ENCODE data around the gene CCDC150. TPM values are rescaled to one million over a fixed set of nuclear protein-coding genes. Genes with fewer than 3 reads are reported as not detected.

CCDC150 gene
- total and polyA plus RNA-seq, 8 donors: 2.8 to 23.3 (median 13.2) TPM

DNA sequence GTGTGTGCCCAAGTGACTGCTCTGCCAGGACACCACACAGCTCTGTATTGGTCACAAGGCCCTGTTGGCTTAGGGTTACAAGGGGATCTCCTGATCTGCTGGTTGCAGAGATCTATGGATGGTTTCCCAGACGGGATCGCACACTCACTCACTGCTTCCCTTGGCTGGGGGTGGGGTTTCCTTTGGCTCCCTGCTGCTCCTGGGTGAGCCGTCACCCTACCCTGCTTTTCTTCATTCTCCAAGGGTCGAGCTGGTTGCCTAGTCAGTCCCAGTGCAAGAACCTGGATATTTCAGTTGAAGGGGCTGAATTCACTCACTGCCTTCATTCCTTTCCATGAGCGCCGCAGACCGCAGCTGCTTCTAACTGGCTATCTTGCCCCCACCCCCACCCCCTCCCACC lies 103.7 kb downstream of the CCDC150 start:
- no peak overlapping the region for H3K4me3 ChIP-seq
- ATAC-seq: no peak

GRCh38 chr2:196745711-196746110 lies 106.2 kb downstream of the CCDC150 start:
- Histone ChIP-seq H3K9me3 (peaks cover 0 to 4% of the 10 kb centered on the region in 2 donors), H3K27ac (no peak overlapping the region), H3K36me3 (no peaks in the 10 kb centered on the region), H3K4me3 (no peak overlapping the region), H3K27me3 (no peaks in the 10 kb centered on the region), H3K4me1 (no peaks in the 10 kb centered on the region)
- TF ChIP-seq, protein P1, sequence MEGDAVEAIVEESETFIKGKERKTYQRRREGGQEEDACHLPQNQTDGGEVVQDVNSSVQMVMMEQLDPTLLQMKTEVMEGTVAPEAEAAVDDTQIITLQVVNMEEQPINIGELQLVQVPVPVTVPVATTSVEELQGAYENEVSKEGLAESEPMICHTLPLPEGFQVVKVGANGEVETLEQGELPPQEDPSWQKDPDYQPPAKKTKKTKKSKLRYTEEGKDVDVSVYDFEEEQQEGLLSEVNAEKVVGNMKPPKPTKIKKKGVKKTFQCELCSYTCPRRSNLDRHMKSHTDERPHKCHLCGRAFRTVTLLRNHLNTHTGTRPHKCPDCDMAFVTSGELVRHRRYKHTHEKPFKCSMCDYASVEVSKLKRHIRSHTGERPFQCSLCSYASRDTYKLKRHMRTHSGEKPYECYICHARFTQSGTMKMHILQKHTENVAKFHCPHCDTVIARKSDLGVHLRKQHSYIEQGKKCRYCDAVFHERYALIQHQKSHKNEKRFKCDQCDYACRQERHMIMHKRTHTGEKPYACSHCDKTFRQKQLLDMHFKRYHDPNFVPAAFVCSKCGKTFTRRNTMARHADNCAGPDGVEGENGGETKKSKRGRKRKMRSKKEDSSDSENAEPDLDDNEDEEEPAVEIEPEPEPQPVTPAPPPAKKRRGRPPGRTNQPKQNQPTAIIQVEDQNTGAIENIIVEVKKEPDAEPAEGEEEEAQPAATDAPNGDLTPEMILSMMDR (IDR thresholded peaks at IDR 0.05): no peak
- DNase-seq (no peak), ATAC-seq (no peak)
- intact Hi-C loops (cut with DNase I): no loop called here

More for the DNA sequence above, 103.7 kb downstream of the CCDC150 start:
- TF ChIP-seq, protein P1 (IDR thresholded peaks at IDR 0.05): no peak
- Histone ChIP-seq H3K36me3 (no peaks in the 10 kb centered on the region), H3K9me3 (peaks cover 0 to 7% of the 10 kb centered on the region in 2 donors), H3K27me3 (no peaks in the 10 kb centered on the region), H3K4me1 (no peaks in the 10 kb centered on the region), H3K27ac (no peak overlapping the region)
- no peak for DNase-seq
- intact Hi-C loops (cut with DNase I): no loop called here

GRCh38 chr2:196747400-196747799 lies 107.9 kb downstream of the CCDC150 start:
- no peaks in the 10 kb centered on the region for H3K4me1 ChIP-seq
- H3K4me3 ChIP-seq: no peak overlapping the region
- H3K36me3 ChIP-seq: no peaks in the 10 kb centered on the region
- DNase-seq: no peak
- H3K27me3 ChIP-seq: no peaks in the 10 kb centered on the region
- no peak overlapping the region for H3K27ac ChIP-seq
- no peak for ATAC-seq
- no peaks in the 10 kb centered on the region for H3K9me3 ChIP-seq
- intact Hi-C loops (cut with DNase I): no loop called here
- TF ChIP-seq, protein P1 (IDR thresholded peaks at IDR 0.05): no peak

DNA sequence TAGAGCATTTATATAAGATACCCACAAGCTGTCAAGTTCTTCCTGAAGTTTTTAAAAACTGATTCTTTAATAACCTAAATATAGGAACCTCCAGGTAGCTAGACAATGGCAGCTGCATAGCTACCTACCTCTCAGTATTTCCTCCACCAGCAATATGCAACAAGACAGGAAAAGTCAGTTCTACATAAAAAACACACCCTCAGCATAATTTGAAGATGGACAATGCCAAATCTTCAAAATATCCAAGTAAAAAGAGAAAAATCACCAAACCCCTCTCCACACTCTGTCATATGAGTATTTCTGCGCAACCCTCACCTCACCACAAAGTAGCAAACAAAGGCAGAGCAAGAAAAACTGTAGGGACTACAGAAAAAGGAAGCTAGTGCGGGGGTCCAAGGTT lies 108.6 kb downstream of the CCDC150 start:
- Histone ChIP-seq H3K36me3 (no peaks in the 10 kb centered on the region), H3K4me1 (no peaks in the 10 kb centered on the region), H3K4me3 (no peak overlapping the region), H3K9me3 (no peaks in the 10 kb centered on the region), H3K27me3 (no peaks in the 10 kb centered on the region), H3K27ac (no peak overlapping the region)
- intact Hi-C loops (cut with DNase I): no loop called here
- ATAC-seq: no peak
- DNase-seq: no peak
- TF ChIP-seq, protein P1 (IDR thresholded peaks at IDR 0.05): no peak

GRCh38 chr2:196750291-196750923 lies 110.9 kb downstream of the CCDC150 start:
- no peaks in the 10 kb centered on the region for H3K4me1 ChIP-seq
- no peak overlapping the region for H3K27ac ChIP-seq
- TF ChIP-seq, protein P1 (IDR thresholded peaks at IDR 0.05): no peak
- ATAC-seq (no peak), DNase-seq (no peak)
- peaks cover 0 to 9% of the 10 kb centered on the region in 2 donors for H3K9me3 ChIP-seq
- no peaks in the 10 kb centered on the region for H3K27me3 ChIP-seq
- intact Hi-C loops (cut with DNase I): no loop called here
- no peak overlapping the region for H3K4me3 ChIP-seq
- no peaks in the 10 kb centered on the region for H3K36me3 ChIP-seq
